ENCODE data around the gene RBM28. TPM values are rescaled to one million over a fixed set of nuclear protein-coding genes. Genes with fewer than 3 reads are reported as not detected.

RBM28 gene
- total and polyA plus RNA-seq, 10 donors, result 11.0 to 45.8 (median 29.5) TPM

DNA sequence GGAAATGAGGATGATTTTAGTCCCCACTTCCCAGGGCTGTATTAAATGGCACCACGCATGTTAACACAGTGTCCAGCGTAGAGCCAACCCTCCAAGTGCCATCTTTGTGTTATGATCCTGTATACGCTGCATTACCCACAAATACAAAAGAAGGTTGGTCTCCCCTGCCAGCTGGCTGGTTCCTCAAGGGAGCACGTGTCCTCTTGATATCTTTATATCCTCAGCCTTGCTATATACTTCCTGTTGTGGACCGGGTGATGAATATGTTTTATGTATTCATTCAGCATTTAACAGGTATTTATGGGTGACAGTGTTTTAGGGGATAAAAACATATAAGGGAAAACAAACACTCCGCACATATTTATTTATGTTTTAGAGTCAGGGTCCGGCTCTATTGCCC is 41.0 kb upstream of the RBM28 start:
- TF ChIP-seq POLR2A (IDR thresholded peaks at IDR 0.05), result no peak
- TF ChIP-seq, protein P1, sequence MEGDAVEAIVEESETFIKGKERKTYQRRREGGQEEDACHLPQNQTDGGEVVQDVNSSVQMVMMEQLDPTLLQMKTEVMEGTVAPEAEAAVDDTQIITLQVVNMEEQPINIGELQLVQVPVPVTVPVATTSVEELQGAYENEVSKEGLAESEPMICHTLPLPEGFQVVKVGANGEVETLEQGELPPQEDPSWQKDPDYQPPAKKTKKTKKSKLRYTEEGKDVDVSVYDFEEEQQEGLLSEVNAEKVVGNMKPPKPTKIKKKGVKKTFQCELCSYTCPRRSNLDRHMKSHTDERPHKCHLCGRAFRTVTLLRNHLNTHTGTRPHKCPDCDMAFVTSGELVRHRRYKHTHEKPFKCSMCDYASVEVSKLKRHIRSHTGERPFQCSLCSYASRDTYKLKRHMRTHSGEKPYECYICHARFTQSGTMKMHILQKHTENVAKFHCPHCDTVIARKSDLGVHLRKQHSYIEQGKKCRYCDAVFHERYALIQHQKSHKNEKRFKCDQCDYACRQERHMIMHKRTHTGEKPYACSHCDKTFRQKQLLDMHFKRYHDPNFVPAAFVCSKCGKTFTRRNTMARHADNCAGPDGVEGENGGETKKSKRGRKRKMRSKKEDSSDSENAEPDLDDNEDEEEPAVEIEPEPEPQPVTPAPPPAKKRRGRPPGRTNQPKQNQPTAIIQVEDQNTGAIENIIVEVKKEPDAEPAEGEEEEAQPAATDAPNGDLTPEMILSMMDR (IDR thresholded peaks at IDR 0.05 in 8 of 11, conservative IDR thresholded peaks at IDR 0.05 in 3 of 11), result no peak
- TF ChIP-seq POLR2AphosphoS5 (IDR thresholded peaks at IDR 0.05), result no peak
- H3K27me3 ChIP-seq (replicated peaks in 1 of 7), result peaks cover 0 to 24% (median 0%) of the 10 kb centered on the region in 7 donors
- peaks cover 0 to 28% (median 14%) of the 10 kb centered on the region in 6 donors for H3K4me1 ChIP-seq
- no peak for DNase-seq
- H3K36me3 ChIP-seq, result no peaks in the 10 kb centered on the region
- H3K27ac ChIP-seq, result no peak overlapping the region
- 50 to 67% (median 65%) methylated on average over 7 of the region's 7 CpGs for WGBS, 5 donors
- intact Hi-C loops (cut with DNase I; ENCODE audit: low total_unique reads), result loop anchor here (5.0 kb wide), 1 partner anchor 37 kb away; no protein-coding TSS in a partner anchor
- no peak overlapping the region for H3K4me3 ChIP-seq
- H3K9me3 ChIP-seq, result no peaks in the 10 kb centered on the region

- Histone ChIP-seq H3K27me3 (replicated peaks in 1 of 7) (peaks cover 0 to 15% (median 0%) of the 10 kb centered on the region in 7 donors), H3K9me3 (no peaks in the 10 kb centered on the region), H3K27ac (no peak overlapping the region), H3K4me1 (peaks cover 0 to 28% (median 14%) of the 10 kb centered on the region in 6 donors), H3K4me3 (no peak overlapping the region), H3K36me3 (no peaks in the 10 kb centered on the region)
- intact Hi-C loops (cut with DNase I; ENCODE audit: low total_unique reads), result no loop called here
- no peak for DNase-seq
- 47 to 77% (median 68%) methylated on average over 2 to 3 of the region's 3 CpGs for WGBS, 5 donors
- TF ChIP-seq POLR2A (IDR thresholded peaks at IDR 0.05) (no peak), POLR2AphosphoS5 (IDR thresholded peaks at IDR 0.05) (no peak)
- TF ChIP-seq, protein P1 (IDR thresholded peaks at IDR 0.05 in 8 of 11, conservative IDR thresholded peaks at IDR 0.05 in 3 of 11), result no peak
Observed at GRCh38 chr7:128383776-128384175, 40.1 kb upstream of the RBM28 start.

DNA sequence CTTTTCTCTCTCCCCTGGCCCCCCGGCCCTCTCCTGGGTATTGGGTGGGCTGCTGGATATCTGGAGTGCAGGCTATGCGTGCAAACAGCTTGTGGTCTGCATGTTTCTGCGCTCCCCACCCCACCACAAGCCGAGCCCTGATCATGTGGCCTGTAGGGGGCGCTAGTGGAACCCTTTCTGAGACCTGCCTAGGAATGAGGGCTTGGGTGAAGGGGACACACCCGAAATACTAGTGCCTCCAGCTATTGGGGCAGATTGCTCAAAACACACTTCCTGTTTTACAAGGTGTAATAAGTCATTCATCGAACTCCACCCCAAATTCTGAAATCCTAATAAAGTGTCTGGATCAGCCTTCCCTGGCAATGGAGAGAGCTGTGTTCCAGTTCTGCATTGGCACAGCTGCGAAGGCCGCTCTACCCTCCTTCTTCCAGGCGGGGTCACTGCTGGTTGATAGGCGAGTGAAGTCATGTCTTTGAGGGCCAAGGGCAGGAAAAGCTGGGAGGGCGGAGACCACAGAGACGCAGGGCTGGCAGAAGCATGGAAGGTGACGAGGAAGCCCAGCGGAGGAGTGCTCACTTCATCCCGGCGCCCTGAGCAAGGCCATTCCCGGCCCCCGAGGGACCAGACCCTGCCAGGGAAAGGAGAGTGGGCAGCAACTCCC is 37.6 kb upstream of the RBM28 start:
- WGBS, 5 donors, result 51 to 70% (median 62%) methylated on average over 16 to 19 of the region's 19 CpGs
- no peaks in the 10 kb centered on the region for H3K27me3 ChIP-seq (replicated peaks in 1 of 7)
- H3K4me1 ChIP-seq, result peaks cover 0 to 15% (median 6%) of the 10 kb centered on the region in 6 donors
- no peaks in the 10 kb centered on the region for H3K36me3 ChIP-seq
- no peaks in the 10 kb centered on the region for H3K9me3 ChIP-seq
- no peak for DNase-seq
- TF ChIP-seq POLR2AphosphoS5 (IDR thresholded peaks at IDR 0.05) (peak in 1 of 3 donors; percentile 27), POLR2A (IDR thresholded peaks at IDR 0.05) (no peak)
- TF ChIP-seq, protein P1 (IDR thresholded peaks at IDR 0.05 in 8 of 11, conservative IDR thresholded peaks at IDR 0.05 in 3 of 11), result peak in 5 of 11 experiments; percentile 15 to 53 (median 38)
- peak overlapping the region in 1 of 8 donors; percentile 22 for H3K27ac ChIP-seq
- H3K4me3 ChIP-seq, result no peak overlapping the region
- intact Hi-C loops (cut with DNase I; ENCODE audit: low total_unique reads), result no loop called here

GRCh38 chr7:128380483-128381106 is 36.9 kb upstream of the RBM28 start:
- H3K36me3 ChIP-seq, result no peaks in the 10 kb centered on the region
- TF ChIP-seq POLR2A (IDR thresholded peaks at IDR 0.05), result no peak
- no peak for TF ChIP-seq POLR2AphosphoS5 (IDR thresholded peaks at IDR 0.05)
- TF ChIP-seq, protein P1 (IDR thresholded peaks at IDR 0.05 in 8 of 11, conservative IDR thresholded peaks at IDR 0.05 in 3 of 11), result no peak
- H3K27me3 ChIP-seq (replicated peaks in 1 of 7), result no peaks in the 10 kb centered on the region
- intact Hi-C loops (cut with DNase I; ENCODE audit: low total_unique reads), result no loop called here
- H3K27ac ChIP-seq, result no peak overlapping the region
- WGBS, 5 donors, result 78 to 87% (median 82%) methylated on average over 3 of the region's 3 CpGs
- H3K9me3 ChIP-seq, result no peaks in the 10 kb centered on the region
- no peak for DNase-seq
- H3K4me1 ChIP-seq, result peaks cover 0 to 15% (median 6%) of the 10 kb centered on the region in 6 donors
- no peak overlapping the region for H3K4me3 ChIP-seq
